SHP77 (cell line): ENCODE results near the gene DHDH.
"Not testable (repeated sequence)": the region's sequence is repeated elsewhere in the genome, so short reads cannot be mapped to it uniquely, and the experiment has no call there.

Source experiments
- DNase-seq, 2 experiments: peaks; one replicate each; lab custom pipeline; 2025; lab: John Stamatoyannopoulos, UW

Gene DHDH

GRCh38 chr19:48915757-48916156 is 17.7 kb upstream of the DHDH start:
- no peak for DNase-seq

- DNase-seq = no peak
Measured at GRCh38 chr19:48918071-48918470, 15.4 kb upstream of the DHDH start.

DNA sequence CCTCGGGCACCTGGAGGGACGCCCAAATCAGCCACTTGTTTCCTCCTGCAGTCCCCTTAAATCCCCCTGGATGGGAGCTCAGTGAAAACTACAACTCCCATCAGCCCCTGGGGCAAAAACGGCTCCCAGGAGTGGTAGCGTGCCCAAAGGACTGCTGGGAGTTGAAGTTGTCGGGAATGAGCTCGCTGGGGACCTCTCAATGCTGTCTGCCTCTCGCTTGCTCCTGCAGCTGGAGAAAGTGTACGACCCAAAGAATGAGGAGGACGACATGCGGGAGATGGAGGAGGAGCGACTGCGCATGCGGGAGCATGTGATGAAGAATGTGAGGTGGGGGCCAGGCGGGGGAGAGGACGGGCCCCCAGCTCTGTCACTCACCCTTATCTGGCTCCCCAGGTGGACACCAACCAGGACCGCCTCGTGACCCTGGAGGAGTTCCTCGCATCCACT is 14.7 kb upstream of the DHDH start:
- no peak for DNase-seq

DNA sequence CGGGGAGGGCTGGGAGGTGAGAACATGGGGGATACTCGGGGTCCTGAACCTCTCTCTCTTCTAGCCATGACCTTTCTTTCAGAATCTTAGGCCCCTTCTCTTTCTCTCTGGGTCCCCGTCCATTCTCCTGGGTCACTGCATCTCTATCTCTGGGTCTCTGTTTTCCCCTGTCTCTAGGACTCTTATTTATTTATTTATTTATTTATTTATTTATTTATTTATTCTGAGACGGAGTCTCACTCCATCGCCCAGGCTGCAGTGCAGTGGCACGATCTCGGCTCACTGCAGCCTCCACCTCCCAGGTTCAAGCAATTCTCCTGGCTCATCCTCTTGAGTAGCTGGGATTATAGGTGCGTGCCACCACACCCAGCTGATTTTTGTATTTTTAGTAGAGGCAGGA is 14.2 kb upstream of the DHDH start:
- not testable (repeated sequence) for DNase-seq

DNA sequence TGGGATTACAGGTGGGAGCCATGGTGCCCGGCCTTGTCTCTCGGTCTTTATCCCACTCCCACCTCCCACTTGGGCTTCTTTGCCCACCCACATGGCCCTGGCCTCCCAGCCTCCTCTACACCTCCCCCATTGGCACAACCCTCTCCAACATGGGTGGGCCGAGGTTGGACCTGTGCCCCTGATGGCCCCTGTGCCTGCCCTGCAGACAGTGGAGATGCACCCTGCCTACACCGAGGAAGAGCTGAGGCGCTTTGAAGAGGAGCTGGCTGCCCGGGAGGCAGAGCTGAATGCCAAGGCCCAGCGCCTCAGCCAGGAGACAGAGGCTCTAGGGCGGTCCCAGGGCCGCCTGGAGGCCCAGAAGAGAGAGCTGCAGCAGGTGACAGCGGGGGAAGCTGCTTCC is 12.6 kb upstream of the DHDH start:
- DNase-seq = no peak

GRCh38 chr19:48921721-48922500 is 11.6 kb upstream of the DHDH start:
- no peak for DNase-seq

- DNase-seq = no peak
Measured at GRCh38 chr19:48922548-48923490, 10.7 kb upstream of the DHDH start.

DNA sequence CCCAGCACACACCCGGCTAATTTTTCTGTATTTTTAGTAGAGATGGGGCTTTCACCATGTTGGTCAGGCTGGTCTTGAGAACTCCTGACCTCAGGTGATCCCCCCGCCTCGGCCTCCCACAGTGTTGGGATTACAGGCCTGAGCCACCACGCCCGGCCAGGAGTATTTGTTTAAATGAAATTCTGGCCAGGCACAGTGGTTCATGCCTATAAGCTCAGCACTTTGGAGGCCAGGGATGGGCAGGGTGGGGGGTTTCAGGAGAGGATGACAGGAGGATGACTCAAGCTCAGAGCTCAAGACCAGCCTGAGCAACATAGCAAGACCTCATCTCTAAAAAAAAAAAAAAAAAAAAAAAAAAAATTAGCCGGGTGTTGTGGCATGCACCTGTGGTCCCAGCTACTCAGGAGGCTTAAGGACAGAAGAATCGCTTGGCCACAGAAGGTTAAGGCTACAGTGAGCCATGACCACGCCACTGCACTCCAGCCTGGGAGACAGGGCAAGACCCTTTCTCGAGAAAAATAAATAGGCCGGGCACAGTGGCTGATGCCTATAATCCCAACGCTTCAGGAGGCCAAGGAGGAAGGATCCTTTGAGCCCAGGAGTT is 8.2 kb upstream of the DHDH start:
- no peak for DNase-seq

GRCh38 chr19:48925890-48926289 is 7.6 kb upstream of the DHDH start:
- DNase-seq = not testable (repeated sequence)

GRCh38 chr19:48926909-48927308 is 6.6 kb upstream of the DHDH start:
- DNase-seq = no peak

- not testable (repeated sequence) for DNase-seq
Measured at GRCh38 chr19:48927692-48928091, 5.8 kb upstream of the DHDH start.

DNA sequence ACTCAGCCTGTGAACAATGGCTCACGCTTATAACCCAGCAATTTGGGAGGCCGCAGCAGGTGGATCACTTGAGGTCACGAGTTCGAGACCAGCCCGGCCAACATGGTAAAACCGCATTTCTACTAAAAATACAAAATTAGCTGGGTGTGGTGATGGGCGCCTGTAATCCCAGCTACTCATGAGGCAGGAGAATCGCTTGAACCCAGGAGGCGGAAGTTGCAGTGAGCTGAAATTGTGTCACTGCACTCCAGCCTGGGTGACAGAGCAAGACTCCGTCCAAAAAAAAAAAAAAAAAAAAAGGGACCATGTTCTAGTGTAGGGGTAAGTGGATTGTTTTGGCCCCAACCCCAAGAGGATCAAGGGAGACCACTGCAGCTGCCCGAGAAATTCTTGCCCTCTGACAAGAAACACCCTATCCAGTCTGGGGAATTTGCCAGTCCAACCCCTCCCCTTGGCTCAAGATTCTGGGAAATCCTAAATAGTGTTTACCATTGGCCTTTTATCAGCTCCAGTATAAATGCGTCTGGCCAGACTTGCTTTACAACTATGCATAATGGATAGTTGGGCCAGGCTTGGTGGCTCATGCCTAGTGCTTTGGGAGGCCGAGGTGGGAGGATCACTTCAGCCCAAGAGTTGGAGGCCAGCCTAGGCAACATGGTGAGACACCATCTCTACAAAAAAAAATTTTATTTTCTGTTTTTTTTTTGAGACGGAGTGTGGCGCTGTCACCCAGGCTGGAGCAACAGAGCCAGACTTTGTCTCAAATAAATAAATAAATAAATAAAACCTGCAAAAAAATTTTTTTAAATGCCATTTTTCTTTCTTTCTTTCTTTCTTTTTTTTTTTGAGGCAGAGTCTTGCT is 5.1 kb upstream of the DHDH start:
- DNase-seq = no peak

- no peak for DNase-seq
Measured at GRCh38 chr19:48934837-48935236, 1.3 kb downstream of the DHDH start.

DNA sequence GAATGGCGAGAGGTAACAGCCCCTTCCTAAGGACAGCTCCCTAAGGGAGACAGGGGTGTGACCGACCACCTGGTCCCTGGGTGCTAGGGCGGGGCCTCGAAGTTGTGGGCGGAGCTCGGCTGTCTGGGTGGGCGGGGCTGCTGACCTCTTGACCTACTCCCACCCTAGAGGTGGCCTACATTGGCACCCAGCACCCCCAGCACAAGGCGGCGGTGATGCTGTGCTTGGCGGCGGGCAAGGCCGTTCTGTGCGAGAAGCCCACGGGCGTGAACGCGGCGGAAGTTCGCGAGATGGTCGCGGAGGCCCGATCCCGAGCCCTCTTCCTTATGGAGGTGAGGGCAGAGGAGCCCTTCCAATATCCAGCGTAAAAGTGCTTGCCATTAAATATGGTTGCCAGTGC is 2.4 kb downstream of the DHDH start:
- DNase-seq = no peak

GRCh38 chr19:48938256-48938655 is 4.8 kb downstream of the DHDH start:
- no peak for DNase-seq

GRCh38 chr19:48940902-48941301 is 7.4 kb downstream of the DHDH start:
- no peak for DNase-seq

DNA sequence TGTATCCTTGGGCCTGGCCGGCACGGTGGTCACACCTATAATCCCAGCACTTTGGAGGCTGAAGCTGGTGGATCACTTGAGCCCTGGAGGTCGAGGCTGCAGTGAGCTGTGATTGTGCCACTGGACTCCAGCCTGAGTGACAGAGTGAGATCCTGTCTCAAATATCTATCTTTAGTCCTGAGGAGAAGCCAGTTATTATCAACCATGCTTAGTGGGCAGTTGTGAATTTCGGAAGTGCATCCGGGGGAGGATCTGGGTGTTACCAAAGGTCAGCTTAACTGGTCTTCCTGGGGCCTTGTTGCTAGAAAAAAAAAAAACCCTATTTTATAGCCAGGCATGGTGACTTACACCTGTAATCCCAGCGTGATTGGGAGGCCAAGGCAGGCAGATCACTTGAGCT is 9.6 kb downstream of the DHDH start:
- no peak for DNase-seq

DNA sequence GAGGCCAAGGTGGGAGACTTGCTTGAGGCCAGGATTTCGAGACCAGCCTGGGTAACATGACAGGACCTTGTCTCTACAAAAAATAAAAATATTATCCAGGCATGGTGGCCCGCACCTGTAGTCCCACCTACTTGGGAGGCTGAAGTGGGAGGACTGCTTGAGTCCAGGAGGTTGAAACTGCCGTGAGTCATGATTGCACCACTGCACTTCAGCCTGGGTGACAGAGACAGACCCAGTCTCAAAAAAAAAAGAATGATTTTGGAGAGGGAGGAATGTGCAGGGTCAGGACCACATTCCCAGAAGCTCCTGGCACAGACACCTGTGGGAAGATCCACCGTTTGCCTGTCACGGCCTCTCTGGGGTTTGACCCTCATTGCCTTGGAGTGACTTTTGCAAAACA is 11.9 kb downstream of the DHDH start:
- DNase-seq = no peak

GRCh38 chr19:48945817-48946216 is 12.3 kb downstream of the DHDH start:
- no peak for DNase-seq

DNA sequence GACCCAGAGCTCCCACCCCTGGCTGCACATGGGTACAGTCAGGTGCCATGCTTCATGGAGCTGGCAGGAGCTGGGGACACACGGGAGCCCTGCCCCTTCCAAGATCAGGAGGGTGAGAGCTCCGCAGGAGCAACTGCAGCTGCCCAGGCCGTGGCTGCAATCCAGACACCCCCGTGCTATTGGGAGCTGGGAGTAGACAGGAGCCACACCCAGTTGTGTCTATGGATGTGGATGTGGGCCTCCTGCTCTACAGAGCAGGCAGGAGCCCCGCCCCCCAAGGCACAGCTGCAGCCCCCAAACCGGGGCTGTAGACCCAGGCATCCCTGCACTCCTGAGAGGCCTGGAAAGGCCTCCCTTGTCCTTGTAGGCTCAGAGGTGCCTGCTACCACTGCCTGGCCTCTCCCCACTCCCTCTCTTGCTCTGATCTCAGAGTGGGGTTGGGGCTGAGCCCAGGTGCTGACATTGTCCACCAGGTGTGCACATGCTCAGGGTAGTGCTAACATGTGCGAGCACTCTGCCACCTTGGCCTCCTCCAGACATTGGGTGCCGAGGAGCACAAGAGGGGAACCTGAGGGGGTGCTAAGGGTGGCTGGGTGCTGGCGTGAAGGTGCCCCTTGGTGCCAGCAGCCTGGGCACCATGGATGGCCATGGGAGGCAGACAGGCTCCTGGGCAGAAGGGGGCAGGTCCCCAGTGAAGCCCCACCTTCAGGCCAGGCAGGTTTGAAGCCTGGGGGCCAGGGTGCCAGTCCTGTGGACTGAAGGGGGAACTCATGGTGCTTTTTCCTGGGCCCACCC is 13.2 kb downstream of the DHDH start:
- DNase-seq = no peak

- DNase-seq = no peak
Measured at GRCh38 chr19:48947258-48947542, 13.7 kb downstream of the DHDH start.
